Suprapubic skin (tissue), 4 donors: ENCODE results near the gene ANTXR2.

Experiments used
- CTCF ChIP-seq, 2 donors: fragments of 200-600 bp in 1 of 2; fragments of 450-650 bp in 1 of 2; sonication (generic) in 1 of 2; IDR thresholded peaks; one replicate each; pipeline ENCODE4 v1.5.1; 2016 to 2019; ENCODE audit warnings: antibody characterized with exemption in 2 of 2, mild to moderate bottlenecking in 1 of 2, moderate library complexity in 1 of 2
- EP300 ChIP-seq: sonication (generic); formaldehyde crosslinking; IDR thresholded peaks from one replicate; pipeline ENCODE4 v1.6.1; 2017; ENCODE audit warnings: antibody characterized with exemption
- POLR2A ChIP-seq, 2 donors: fragments of 450-650 bp; IDR thresholded peaks; one replicate each; pipeline ENCODE4 v1.6.1; 2017; ENCODE audit warnings: antibody characterized with exemption in 2 of 2, mild to moderate bottlenecking in 2 of 2, moderate library complexity in 2 of 2
- POLR2AphosphoS5 ChIP-seq, 3 donors: sonication (generic); formaldehyde crosslinking; IDR thresholded peaks; one replicate each; pipeline ENCODE4 v1.6.1; 2017; ENCODE audit warnings: antibody characterized with exemption in 3 of 3

- TF ChIP-seq POLR2A (IDR thresholded peaks at IDR 0.05) = no peak
- TF ChIP-seq CTCF (IDR thresholded peaks at IDR 0.05) = no peak
- TF ChIP-seq POLR2AphosphoS5 (IDR thresholded peaks at IDR 0.05) = no peak
- no peak for TF ChIP-seq EP300
These were observed 1.3 kb downstream of the ANTXR2 start for GRCh38 chr4:80071604-80072227.
